GM06990 (cell line): ENCODE measurements around the gene APP.

Experiments
- DNase-seq: peaks from one replicate; pipeline ENCODE4 v3.0.0-alpha.2; 2011; ENCODE audit not compliant: insufficient read length; ENCODE audit errors: extremely low read depth
- H3K27me3 ChIP-seq: replicated peaks from 2 replicates; pipeline ENCODE4 v1.6.0; 2011; ENCODE audit warnings: low read length; ENCODE audit not compliant: control insufficient read depth, insufficient read depth
- H3K36me3 ChIP-seq: 2 replicates; pipeline ENCODE4 v1.5.1; 2011; ENCODE audit warnings: low read length; ENCODE audit not compliant: control insufficient read depth, insufficient read depth
- H3K4me3 ChIP-seq: replicated peaks from 2 replicates; pipeline ENCODE4 v1.5.1; 2011; ENCODE audit warnings: low read depth, mild to moderate bottlenecking, control low read depth, low read length
- TF ChIP-seq, protein P1 (sequence below): IDR thresholded peaks from 2 replicates; pipeline ENCODE4 v1.5.1; 2011; ENCODE audit warnings: low read length, control low read depth, mild to moderate bottlenecking, inconsistent platforms; ENCODE audit not compliant: insufficient read depth, poor library complexity, severe bottlenecking

The APP gene

DNA sequence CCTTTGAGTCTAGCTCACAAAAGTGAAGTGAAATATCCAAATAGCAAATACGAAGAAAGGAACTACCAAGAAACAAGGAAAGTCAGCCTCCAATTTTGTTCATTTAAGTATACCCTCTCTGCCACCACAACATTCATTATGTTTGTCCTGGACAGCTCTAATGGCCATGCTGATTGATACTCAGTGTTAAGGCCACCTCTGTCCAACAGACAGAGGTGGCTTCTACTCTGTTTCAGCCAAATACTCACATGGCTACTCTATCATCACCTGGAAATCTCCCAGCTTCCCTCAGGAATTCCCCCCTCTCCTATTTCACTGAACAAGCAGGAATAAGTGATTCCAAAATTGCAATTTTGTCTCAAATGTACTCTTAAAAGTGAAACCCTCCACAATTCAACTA is 10.7 kb downstream of the APP start:
- no peak for DNase-seq

DNA sequence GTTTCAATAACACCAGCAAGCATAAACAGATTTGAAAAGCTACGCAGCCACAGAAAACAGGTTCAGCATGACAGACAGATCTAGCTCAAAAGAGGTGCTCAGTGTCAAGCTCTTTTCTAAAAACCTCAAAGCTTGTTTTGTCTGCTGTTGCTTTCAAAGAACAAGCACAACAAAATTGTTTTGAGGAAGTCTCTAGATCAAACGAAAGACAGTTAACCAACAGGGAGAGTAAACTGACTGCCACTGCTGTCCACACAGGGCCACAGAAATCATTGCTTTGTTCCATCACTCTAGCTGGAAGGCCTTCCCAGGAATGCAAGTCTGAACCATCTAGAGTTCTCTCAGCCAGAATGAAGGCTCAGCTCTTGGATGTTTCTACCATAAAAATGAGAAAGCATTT is 12.8 kb downstream of the APP start:
- Histone ChIP-seq H3K27me3 (no peaks in the 10 kb centered on the region), H3K4me3 (no peak overlapping the region), H3K36me3 (no peaks in the 10 kb centered on the region)
- DNase-seq, result no peak
- TF ChIP-seq, protein P1, sequence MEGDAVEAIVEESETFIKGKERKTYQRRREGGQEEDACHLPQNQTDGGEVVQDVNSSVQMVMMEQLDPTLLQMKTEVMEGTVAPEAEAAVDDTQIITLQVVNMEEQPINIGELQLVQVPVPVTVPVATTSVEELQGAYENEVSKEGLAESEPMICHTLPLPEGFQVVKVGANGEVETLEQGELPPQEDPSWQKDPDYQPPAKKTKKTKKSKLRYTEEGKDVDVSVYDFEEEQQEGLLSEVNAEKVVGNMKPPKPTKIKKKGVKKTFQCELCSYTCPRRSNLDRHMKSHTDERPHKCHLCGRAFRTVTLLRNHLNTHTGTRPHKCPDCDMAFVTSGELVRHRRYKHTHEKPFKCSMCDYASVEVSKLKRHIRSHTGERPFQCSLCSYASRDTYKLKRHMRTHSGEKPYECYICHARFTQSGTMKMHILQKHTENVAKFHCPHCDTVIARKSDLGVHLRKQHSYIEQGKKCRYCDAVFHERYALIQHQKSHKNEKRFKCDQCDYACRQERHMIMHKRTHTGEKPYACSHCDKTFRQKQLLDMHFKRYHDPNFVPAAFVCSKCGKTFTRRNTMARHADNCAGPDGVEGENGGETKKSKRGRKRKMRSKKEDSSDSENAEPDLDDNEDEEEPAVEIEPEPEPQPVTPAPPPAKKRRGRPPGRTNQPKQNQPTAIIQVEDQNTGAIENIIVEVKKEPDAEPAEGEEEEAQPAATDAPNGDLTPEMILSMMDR, result no peak

More for the DNA sequence above, 10.7 kb downstream of the APP start:
- Histone ChIP-seq H3K4me3 (no peak overlapping the region), H3K36me3 (no peaks in the 10 kb centered on the region), H3K27me3 (no peaks in the 10 kb centered on the region)
- TF ChIP-seq, protein P1, result no peak

DNA sequence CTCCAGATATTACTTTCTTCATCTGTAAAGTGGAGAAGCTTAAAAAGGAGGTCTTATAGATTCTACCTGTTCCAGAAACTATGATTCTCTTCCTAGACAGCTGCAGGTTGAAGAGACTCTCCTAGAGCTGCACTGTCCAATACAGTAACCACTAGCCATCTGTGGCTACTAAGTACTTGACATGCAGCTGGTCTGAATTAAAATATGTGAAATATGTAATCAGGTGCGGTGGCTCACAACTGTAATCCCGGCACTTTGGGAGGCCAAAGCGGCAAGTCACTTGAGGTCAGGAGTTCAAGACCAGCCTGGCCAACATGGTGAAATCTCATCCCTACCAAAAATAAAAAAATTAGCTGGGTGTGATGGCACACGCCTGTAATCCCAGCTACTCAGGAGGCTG is 15.8 kb downstream of the APP start:
- H3K27me3 ChIP-seq, result no peaks in the 10 kb centered on the region
- no peak overlapping the region for H3K4me3 ChIP-seq
- DNase-seq, result no peak
- H3K36me3 ChIP-seq, result no peaks in the 10 kb centered on the region
- TF ChIP-seq, protein P1, result no peak

DNA sequence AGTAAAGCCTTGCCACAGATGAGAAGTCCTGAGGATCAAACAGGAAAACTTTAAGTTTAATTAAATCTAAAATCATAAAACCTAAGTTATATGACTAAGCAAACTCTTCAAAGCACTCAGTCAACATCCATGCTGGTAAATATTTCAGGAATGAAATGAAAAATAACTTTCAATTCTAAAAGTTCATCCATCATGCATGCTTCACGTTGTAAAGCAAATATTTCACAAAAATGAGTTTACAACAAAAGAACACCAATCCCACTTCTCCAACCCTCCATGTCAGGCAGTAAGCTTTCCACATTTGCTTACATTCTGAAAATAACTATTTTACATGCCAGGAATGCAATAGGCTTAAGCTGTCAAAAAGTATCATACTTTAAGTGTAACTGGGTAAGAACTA is 16.8 kb downstream of the APP start:
- Histone ChIP-seq H3K36me3 (no peaks in the 10 kb centered on the region), H3K4me3 (no peak overlapping the region), H3K27me3 (no peaks in the 10 kb centered on the region)
- no peak for DNase-seq
- TF ChIP-seq, protein P1, result no peak

DNA sequence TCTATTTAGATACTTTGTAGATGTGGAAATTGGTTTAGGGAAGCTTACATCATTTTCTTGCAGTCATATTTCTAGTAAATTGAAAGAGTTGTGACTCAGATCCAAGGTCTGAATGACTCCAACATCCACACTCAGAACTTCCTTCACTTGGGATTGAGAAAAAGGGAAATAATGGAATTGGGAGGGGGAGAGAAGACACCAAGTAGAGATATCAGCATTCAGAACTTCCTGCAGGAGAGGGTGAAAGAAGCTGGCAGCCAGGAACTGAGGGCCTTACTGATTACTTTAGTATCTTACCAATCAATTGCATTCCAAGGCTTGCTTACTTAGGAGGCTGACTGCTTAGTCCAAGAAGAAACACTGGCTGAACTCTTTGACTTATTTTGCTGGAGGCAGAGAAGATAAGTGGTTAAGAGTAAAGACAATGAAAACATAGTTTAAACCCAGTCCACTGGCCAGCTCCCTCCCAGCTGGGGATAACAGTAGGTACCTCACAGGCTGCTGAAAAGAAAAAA is 21.7 kb downstream of the APP start:
- H3K36me3 ChIP-seq, result no peaks in the 10 kb centered on the region
- no peak for DNase-seq
- TF ChIP-seq, protein P1, result no peak
- no peak overlapping the region for H3K4me3 ChIP-seq
- H3K27me3 ChIP-seq, result no peaks in the 10 kb centered on the region
